ENCODE data around the gene P2RY6. TPM values are rescaled to one million over a fixed set of nuclear protein-coding genes. Genes with fewer than 3 reads are reported as not detected.

P2RY6 gene
- total and polyA plus RNA-seq, 10 of the 15 experiments (the other 5 are each of a cell fraction or from before 2014, with no cell fraction given): 0.05 to 0.90 (median 0.22) TPM; not detected in 4

- no TSS peak for BruUV-seq (replicated peaks)
- H4K20me1 ChIP-seq (ENCODE audit: control insufficient read depth, insufficient read depth): no peaks in the 10 kb centered on the region
- WGBS (ENCODE audit: insufficient coverage, insufficient replicate concordance, low lambda C conversion rate, missing lambda C conversion rate): 59% methylated on average over 10 of the region's 10 CpGs
- H2AFZ ChIP-seq (ENCODE audit: control insufficient read depth, low read depth, low read length): no peak overlapping the region
- POLR2A ChIA-PET: no interaction called here
- intact Hi-C loops (cut with micrococcal nuclease; ENCODE audit: unreplicated experiment): no loop called here
- H3K27me3 ChIP-seq (replicated peaks in 1 of 2; ENCODE audit: control insufficient read depth in 2 of 2, insufficient read depth in 2 of 2, low read length in 1 of 2): no peaks in the 10 kb centered on the region
- no peak for TF ChIP-seq REST (IDR thresholded peaks at IDR 0.05; ENCODE audit: low read depth, low read length)
- TF ChIP-seq YY1 (IDR thresholded peaks at IDR 0.05; ENCODE audit: low read depth, low read length): no peak
- no peak for TF ChIP-seq SUZ12 (IDR thresholded peaks at IDR 0.05; ENCODE audit: unreplicated experiment)
- TF ChIP-seq MXI1 (IDR thresholded peaks at IDR 0.05; ENCODE audit: low read depth, low read length): no peak
- TF ChIP-seq CBX5 (IDR thresholded peaks at IDR 0.05; ENCODE audit: low read depth): no peak
- no peak for TF ChIP-seq ATF7 (IDR thresholded peaks at IDR 0.05; ENCODE audit: low read depth)
- TF ChIP-seq PRDM15 (CRISPR knock-in tag; IDR thresholded peaks at IDR 0.05): no peak
- TF ChIP-seq SIX5 (IDR thresholded peaks at IDR 0.05; ENCODE audit: low read depth, low read length, severe bottlenecking): no peak
- TF ChIP-seq, protein P1, sequence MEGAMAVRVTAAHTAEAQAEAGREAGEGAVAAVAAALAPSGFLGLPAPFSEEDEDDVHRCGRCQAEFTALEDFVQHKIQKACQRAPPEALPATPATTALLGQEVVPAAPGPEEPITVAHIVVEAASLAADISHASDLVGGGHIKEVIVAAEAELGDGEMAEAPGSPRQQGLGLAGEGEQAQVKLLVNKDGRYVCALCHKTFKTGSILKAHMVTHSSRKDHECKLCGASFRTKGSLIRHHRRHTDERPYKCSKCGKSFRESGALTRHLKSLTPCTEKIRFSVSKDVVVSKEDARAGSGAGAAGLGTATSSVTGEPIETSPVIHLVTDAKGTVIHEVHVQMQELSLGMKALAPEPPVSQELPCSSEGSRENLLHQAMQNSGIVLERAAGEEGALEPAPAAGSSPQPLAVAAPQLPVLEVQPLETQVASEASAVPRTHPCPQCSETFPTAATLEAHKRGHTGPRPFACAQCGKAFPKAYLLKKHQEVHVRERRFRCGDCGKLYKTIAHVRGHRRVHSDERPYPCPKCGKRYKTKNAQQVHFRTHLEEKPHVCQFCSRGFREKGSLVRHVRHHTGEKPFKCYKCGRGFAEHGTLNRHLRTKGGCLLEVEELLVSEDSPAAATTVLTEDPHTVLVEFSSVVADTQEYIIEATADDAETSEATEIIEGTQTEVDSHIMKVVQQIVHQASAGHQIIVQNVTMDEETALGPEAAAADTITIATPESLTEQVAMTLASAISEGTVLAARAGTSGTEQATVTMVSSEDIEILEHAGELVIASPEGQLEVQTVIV (IDR thresholded peaks at IDR 0.05; ENCODE audit: borderline replicate concordance, partially characterized antibody): no peak
- TF ChIP-seq TAF1 (IDR thresholded peaks at IDR 0.05; ENCODE audit: borderline replicate concordance, low read depth, low read length): no peak
- TF ChIP-seq MTA3 (IDR thresholded peaks at IDR 0.05; ENCODE audit: borderline replicate concordance, low read length): no peak
- no peak for TF ChIP-seq MYB (IDR thresholded peaks at IDR 0.05; ENCODE audit: borderline replicate concordance, low read depth, low read length)
- in situ Hi-C loops (cut with MboI): no loop called here
- no peak for ATAC-seq
- no peaks in the 10 kb centered on the region for H3K36me3 ChIP-seq (ENCODE audit: control insufficient read depth in 2 of 2, insufficient read depth in 2 of 2, low read length in 1 of 2)
- no peaks in the 10 kb centered on the region for H3K79me2 ChIP-seq (ENCODE audit: control insufficient read depth, insufficient read depth, low read length)
- no peaks in the 10 kb centered on the region for H3K9me3 ChIP-seq (replicated peaks; ENCODE audit: control insufficient read depth, insufficient read depth, low read length)
- no peak overlapping the region for H3K4me2 ChIP-seq (ENCODE audit: control insufficient read depth, insufficient read depth)
- CTCF ChIA-PET: interaction anchor here (0.8 to 10.6 kb wide), 3 partner anchors 11 to 98 kb away, joined by 3 to 116 read pairs (median 7); no protein-coding TSS in a partner anchor
- SMC1A ChIA-PET (ENCODE audit: uncharacterized antibody, unreplicated experiment): interaction anchor here (1.0 to 1.5 kb wide), 2 partner anchors 15 to 39 kb away, joined by 3 read pairs; no protein-coding TSS in a partner anchor
- DNase-seq (ENCODE audit: low read depth, low spot score): no peak
- H3K27ac ChIP-seq (ENCODE audit: control insufficient read depth, insufficient read depth): no peak overlapping the region
- no peak overlapping the region for H3K9ac ChIP-seq (ENCODE audit: control insufficient read depth, insufficient read depth, low read length)
- no peak for FAIRE-seq
- RAD21 ChIA-PET (ENCODE audit: unreplicated experiment): no interaction called here
- H3K4me1 ChIP-seq (ENCODE audit: control insufficient read depth, insufficient read depth, low read length): peaks cover 12% of the 10 kb centered on the region
- no peak overlapping the region for H3K4me3 ChIP-seq
These were observed 11.3 kb downstream of the P2RY6 start for GRCh38 chr11:73283276-73284000.
